ENCODE results near the gene TIMM44.
"Not testable (repeated sequence)": the region's sequence is repeated elsewhere in the genome, so short reads cannot be mapped to it uniquely, and the experiment has no call there.

Gene TIMM44

DNA sequence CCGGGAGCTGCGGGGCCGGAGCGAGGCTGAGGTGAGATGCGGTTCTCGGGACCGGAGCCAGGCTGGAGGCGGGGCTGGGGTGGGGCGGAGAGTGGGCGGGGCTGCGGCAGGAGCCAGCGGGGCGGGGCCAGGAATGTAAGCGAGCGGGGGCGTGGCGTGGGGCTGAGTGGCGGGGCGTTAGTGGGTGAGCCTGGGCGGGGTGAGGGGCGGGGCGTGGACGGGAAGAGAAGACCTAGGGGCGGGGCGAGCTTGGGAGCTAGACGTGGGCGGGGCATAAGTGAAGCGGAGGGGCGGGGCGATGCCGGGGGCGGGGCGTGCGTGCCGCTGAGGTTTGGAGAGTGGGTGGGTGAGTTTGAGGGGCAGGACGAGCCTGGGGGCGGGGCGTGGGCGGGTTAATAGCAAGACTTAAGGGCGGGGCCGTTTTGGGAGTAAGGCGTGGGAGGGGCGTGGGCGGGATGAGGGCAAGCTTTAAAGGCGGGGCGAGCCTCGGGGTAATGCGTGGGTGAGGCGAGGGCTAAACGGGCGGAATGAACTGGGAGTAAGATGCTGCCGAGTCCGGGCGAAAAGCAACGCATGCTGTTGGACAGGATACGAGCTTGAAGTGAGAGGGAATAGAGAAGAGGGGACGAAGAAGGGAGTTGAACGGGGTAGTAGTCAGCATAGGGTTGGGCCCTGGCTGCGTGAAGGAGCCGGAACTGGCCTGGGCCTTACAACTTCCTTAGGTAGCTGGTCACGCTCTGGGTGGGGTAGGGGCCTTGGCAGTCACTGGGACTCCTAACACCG, 22.8 kb downstream of the TIMM44 start:
- Histone ChIP-seq H3K36me3 (ENCODE audit: control insufficient read depth, insufficient read depth, low read length) (peaks cover 8% of the 10 kb centered on the region), H3K9me3 (ENCODE audit: control insufficient read depth, low read length) (no peaks in the 10 kb centered on the region), H3K27ac (ENCODE audit: insufficient read depth, low read depth, low read length, poor library complexity, severe bottlenecking) (peak overlapping the region; percentile 63), H3K27me3 (ENCODE audit: control insufficient read depth, insufficient read depth, low read length, poor library complexity, severe bottlenecking) (peaks cover 42% of the 10 kb centered on the region), H3K4me3 (ENCODE audit: insufficient read depth, low read depth, low read length) (peak overlapping the region; percentile 59), H3K4me1 (ENCODE audit: control insufficient read depth, insufficient read depth, low read length) (peaks cover 31% of the 10 kb centered on the region)
- WGBS, 2 experiments, result 7 to 8% methylated on average over 62 of the region's 62 CpGs

DNA sequence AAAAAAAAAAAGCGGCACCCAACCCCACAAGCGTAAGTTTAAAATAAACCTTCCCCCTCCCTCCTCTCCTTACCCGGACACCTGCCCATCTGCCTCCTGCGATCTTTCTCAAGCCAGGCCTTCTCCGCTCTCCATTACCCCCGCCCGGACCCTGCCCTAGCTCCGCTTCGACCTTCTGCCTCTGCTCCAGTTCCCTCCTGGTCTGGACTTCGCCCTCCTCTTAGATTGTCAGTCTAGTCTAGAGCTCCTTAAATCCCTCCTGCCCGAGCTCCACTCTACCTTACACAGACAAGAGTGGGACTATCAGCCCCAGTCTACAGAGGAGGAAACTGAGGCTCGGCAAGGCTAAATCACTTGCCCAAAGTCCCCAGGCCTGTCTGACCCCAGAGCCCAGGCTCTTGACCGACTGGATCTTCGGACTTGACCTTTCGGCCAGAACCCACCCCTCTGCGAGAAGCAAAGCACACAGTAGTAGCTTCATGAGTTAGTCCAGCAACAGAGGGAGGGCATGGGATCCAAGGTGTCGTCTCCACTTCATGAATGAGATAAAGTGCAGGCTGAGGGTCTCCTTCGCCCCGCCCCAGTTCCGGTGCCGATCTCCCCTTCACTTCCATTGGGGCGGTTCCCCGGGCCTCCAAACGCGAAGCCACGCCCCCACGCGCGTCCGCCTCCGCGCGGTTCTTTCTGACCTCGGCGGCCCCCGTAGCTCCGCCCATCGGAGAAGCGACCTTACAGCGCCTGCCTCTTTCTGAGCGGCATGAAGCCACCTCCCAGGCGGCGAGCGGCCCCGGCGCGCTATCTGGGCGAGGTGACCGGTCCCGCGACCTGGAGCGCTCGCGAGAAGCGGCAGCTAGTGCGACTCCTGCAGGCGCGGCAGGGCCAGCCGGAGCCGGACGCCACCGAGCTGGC, 23.6 kb downstream of the TIMM44 start, which contains the start of gene SNAPC2:
SNAPC2 (plus strand) TSS at position 729 of the 909 bp plus-strand sequence; CDS start at position 758, 29 bp downstream.
- H3K9me3 ChIP-seq (ENCODE audit: control insufficient read depth, low read length), result no peaks in the 10 kb centered on the region
- H3K27me3 ChIP-seq (ENCODE audit: control insufficient read depth, insufficient read depth, low read length, poor library complexity, severe bottlenecking), result peaks cover 50% of the 10 kb centered on the region
- peak within 1 kb of the TSS; percentile 63 for H3K27ac ChIP-seq (ENCODE audit: insufficient read depth, low read depth, low read length, poor library complexity, severe bottlenecking)
- WGBS, 2 experiments, result 19% methylated on average over 62 of the region's 62 CpGs
- H3K36me3 ChIP-seq (ENCODE audit: control insufficient read depth, insufficient read depth, low read length), result peaks cover 8% of the 10 kb centered on the region
- peak within 1 kb of the TSS; percentile 59 for H3K4me3 ChIP-seq (ENCODE audit: insufficient read depth, low read depth, low read length)
- peaks cover 31% of the 10 kb centered on the region for H3K4me1 ChIP-seq (ENCODE audit: control insufficient read depth, insufficient read depth, low read length)

DNA sequence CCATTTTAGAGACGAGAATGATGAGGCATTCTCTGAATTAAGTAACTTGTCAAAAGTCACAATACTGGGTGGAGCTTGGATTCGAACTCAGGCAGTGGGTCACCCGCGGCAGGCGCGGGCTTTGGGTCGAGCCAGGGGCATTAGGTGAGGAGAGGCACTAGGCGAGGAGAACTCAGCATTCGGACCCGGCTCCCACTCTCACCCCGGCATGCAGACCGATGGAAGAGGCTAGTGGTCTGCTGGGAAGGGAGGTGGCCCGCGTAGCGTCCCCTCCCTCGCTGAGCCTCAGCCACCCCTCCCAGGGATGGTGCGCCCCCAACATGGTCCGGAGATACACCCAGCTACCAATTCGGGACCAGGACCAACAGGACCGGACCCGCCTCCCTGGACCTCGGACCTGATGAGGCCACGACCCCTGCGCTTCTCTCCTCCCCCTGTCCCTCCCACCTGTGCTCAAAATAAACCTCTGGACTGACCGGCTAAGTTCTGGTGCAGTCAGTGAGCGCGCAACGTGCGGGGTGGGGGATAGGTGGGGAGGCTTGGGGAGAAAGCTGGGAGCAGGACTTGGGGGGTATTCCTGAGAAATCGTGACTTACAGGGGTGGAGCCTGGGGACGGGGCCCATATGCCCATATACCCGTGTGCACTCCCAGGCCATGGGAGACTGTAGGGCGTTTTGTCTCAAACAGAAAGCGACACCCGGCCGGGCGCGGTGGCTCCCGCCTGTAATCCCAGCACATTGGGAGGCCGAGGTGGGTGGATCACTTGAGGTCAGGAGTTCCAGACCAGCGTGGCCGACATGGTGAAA, 24.6 kb downstream of the TIMM44 start:
- Histone ChIP-seq H3K27me3 (ENCODE audit: control insufficient read depth, insufficient read depth, low read length, poor library complexity, severe bottlenecking) (peaks cover 60% of the 10 kb centered on the region), H3K36me3 (ENCODE audit: control insufficient read depth, insufficient read depth, low read length) (peaks cover 8% of the 10 kb centered on the region), H3K27ac (ENCODE audit: insufficient read depth, low read depth, low read length, poor library complexity, severe bottlenecking) (no peak overlapping the region), H3K4me1 (ENCODE audit: control insufficient read depth, insufficient read depth, low read length) (peaks cover 31% of the 10 kb centered on the region), H3K4me3 (ENCODE audit: insufficient read depth, low read depth, low read length) (no peak overlapping the region), H3K9me3 (ENCODE audit: control insufficient read depth, low read length) (no peaks in the 10 kb centered on the region)
- WGBS, 2 experiments, result 91% methylated on average over 42 of the region's 42 CpGs

DNA sequence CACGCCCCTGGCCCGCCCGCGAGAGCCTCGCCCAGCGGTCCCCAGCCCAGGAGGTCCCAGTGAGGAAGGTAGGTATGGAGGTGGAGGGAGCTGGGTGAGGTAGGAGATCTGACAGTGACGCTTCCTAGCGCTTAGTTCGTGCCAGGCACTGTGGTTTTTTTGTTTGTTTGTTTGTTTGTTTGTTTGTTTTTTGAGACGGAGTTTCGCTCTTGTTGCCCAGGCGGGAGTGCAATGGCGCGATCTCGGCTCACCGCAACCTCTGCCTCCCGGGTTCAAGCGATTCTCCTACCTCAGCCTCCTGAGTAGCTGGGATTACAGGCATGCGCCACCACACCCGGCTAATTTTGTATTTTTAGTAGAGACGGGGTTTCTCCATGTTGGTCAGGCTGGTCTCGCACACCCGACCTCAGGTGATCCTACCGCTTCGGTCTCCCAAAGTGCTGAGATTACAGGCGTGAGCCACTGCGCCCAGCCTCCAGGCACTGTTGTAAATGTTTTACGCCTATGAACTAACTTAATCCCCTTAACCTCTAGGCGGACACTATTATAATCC, 25.3 kb downstream of the TIMM44 start:
- Histone ChIP-seq H3K4me3 (ENCODE audit: insufficient read depth, low read depth, low read length) (peak overlapping the region; percentile 36), H3K27me3 (ENCODE audit: control insufficient read depth, insufficient read depth, low read length, poor library complexity, severe bottlenecking) (peaks cover 60% of the 10 kb centered on the region), H3K4me1 (ENCODE audit: control insufficient read depth, insufficient read depth, low read length) (peaks cover 31% of the 10 kb centered on the region)
- H3K27ac ChIP-seq (ENCODE audit: insufficient read depth, low read depth, low read length, poor library complexity, severe bottlenecking); H3K36me3 ChIP-seq (ENCODE audit: control insufficient read depth, insufficient read depth, low read length); H3K9me3 ChIP-seq (ENCODE audit: control insufficient read depth, low read length): not testable (repeated sequence)
- WGBS, 2 experiments, result 43 to 45% methylated on average over 28 to 29 of the region's 29 CpGs

DNA sequence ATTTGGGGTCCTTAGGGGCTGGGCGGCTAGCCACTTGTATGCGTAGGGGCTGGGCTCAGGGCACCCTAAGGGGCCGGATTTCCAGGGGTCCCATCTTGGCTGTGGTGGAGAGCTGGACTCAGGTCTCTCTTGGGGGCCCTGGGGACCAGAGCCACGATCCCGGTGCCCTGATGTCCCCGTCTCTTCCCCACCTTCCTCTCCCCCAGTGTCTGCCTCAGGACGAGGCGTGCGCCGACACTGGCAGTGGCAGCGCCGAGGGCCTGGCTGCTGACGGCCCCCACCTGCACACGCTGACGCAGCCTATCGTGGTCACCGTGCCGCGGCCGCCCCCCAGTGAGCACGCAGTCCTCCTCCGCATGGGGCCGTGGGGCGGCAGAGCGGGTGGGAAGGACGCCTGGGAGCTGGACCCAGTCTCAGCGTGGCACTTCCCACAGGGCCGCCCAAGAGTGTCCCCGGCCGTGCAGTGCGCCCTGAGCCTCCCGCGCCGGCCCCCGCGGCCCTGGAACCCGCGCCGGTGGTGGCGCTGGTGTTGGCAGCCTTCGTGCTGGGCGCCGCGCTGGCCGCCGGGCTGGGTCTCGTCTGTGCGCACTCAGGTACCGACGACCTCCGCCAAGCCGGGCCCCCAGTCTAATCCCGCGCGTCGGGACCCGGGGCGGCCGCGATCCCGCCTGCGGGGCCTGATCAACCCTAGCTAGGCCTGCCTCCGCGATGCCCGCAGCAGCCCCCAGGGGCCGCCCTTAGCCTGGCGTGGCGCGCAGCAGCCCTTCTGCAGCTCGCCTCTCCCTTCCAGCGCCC, 26.0 kb downstream of the TIMM44 start:
- 2 to 3% methylated on average over 71 of the region's 71 CpGs for WGBS, 2 experiments
- Histone ChIP-seq H3K27me3 (ENCODE audit: control insufficient read depth, insufficient read depth, low read length, poor library complexity, severe bottlenecking) (peaks cover 60% of the 10 kb centered on the region), H3K9me3 (ENCODE audit: control insufficient read depth, low read length) (no peaks in the 10 kb centered on the region), H3K27ac (ENCODE audit: insufficient read depth, low read depth, low read length, poor library complexity, severe bottlenecking) (no peak overlapping the region), H3K4me3 (ENCODE audit: insufficient read depth, low read depth, low read length) (peak overlapping the region; percentile 36), H3K4me1 (ENCODE audit: control insufficient read depth, insufficient read depth, low read length) (peaks cover 31% of the 10 kb centered on the region), H3K36me3 (ENCODE audit: control insufficient read depth, insufficient read depth, low read length) (peaks cover 3% of the 10 kb centered on the region)

DNA sequence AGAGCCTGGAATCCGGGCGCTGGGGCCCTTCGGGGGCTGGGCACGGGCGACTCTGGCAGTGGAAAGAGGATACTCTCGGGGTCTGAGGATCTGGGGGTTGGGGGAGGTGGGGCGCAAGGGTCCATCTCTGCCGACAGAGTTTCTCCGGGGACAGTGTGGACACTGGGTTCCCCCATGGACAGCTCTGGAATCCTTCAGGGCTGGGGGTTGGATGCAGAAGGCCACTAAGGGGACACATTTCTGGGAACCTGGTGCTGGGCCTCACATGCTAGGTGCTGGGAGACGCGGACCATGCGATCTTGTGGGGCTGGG, 26.6 kb downstream of the TIMM44 start:
- H3K36me3 ChIP-seq (ENCODE audit: control insufficient read depth, insufficient read depth, low read length), result no peaks in the 10 kb centered on the region
- peak overlapping the region; percentile 36 for H3K4me3 ChIP-seq (ENCODE audit: insufficient read depth, low read depth, low read length)
- peaks cover 31% of the 10 kb centered on the region for H3K4me1 ChIP-seq (ENCODE audit: control insufficient read depth, insufficient read depth, low read length)
- H3K27ac ChIP-seq (ENCODE audit: insufficient read depth, low read depth, low read length, poor library complexity, severe bottlenecking), result no peak overlapping the region
- peaks cover 60% of the 10 kb centered on the region for H3K27me3 ChIP-seq (ENCODE audit: control insufficient read depth, insufficient read depth, low read length, poor library complexity, severe bottlenecking)
- H3K9me3 ChIP-seq (ENCODE audit: control insufficient read depth, low read length), result no peaks in the 10 kb centered on the region
- 4 to 6% methylated on average over 12 of the region's 12 CpGs for WGBS, 2 experiments

DNA sequence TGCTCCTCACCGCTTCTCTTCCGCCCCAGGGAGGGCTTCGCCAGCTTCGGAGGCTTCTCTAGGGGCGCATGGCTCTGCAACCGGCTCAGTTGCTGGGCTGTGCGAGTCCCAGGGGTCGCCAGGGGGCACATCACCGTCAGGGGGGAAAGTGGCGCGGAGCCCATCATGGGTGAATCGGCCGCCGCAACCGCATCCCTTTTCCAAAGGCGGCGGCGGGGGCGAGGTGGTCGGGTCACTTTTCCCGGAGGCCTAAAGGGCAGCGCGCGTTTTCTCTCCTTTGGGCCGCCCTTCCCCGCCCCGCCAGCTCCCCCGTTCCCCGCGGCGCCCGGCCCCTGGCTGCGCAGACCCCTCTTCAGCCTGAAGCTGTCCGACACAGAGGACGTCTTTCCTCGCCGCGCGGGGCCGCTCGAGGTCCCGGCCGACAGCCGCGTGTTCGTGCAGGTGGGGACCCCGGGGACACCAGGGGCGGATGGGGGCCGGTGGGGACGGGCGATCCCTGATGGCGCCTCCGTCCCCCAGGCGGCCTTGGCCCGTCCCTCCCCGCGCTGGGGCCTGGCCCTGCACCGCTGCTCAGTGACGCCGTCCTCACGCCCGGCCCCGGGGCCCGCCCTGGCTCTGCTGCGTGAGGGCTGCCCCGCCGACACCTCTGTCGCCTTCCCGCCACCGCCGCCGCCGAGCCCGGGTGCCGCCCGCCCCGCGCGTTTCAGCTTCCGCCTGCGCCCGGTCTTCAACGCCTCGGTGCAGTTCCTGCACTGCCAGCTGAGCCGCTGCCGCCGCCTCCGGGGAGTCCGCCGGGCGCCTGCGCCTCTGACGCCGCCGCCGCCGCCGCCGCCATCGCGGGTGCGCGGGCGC, 27.1 kb downstream of the TIMM44 start:
- no peak overlapping the region for H3K27ac ChIP-seq (ENCODE audit: insufficient read depth, low read depth, low read length, poor library complexity, severe bottlenecking)
- H3K27me3 ChIP-seq (ENCODE audit: control insufficient read depth, insufficient read depth, low read length, poor library complexity, severe bottlenecking), result peaks cover 60% of the 10 kb centered on the region
- no peaks in the 10 kb centered on the region for H3K36me3 ChIP-seq (ENCODE audit: control insufficient read depth, insufficient read depth, low read length)
- H3K4me1 ChIP-seq (ENCODE audit: control insufficient read depth, insufficient read depth, low read length), result peaks cover 27% of the 10 kb centered on the region
- peak overlapping the region; percentile 36 for H3K4me3 ChIP-seq (ENCODE audit: insufficient read depth, low read depth, low read length)
- 1 to 2% methylated on average over 104 of the region's 104 CpGs for WGBS, 2 experiments
- H3K9me3 ChIP-seq (ENCODE audit: control insufficient read depth, low read length), result no peaks in the 10 kb centered on the region

DNA sequence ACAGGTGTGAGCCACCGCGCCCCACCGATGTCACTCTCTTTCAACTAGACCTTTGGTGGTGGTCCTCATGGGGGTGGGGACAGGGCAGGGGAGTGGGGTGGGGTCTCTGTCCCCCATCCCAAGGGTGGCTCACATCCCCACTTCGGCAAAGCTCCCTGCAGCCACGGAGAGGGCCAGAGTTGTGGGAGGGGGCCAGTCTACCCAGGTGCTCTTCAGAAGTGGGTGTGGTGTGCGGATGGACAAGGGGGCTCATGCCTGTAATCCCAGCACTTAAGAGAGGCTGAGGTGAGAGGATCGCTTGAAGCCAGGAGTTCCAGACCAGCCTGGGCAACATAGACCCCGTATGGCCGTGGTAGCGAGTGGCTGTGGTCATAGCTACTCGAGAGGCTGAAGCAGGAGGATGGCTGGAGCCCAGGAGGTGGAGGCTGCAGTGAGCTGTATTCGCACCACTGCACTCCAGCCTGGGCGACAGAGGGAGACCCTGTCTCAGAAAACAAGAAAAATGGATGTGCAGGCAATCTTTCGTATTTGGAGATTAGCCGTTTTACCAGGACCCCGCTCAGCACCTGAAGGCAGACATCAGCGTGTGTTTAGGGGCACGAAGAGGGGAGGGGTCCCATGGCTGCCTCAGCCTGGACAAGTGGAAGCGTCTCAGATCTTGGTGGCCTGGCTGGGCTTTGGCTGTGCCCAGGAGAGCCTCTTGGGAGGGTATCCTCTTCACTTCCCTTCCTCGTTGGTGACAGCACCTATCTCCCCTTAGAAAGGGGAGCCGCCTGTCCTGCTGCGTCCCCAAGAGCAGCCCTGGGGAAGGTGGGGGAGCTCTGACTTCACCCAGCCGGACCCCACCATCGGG, 28.0 kb downstream of the TIMM44 start:
- Histone ChIP-seq H3K4me3 (ENCODE audit: insufficient read depth, low read depth, low read length) (no peak overlapping the region), H3K36me3 (ENCODE audit: control insufficient read depth, insufficient read depth, low read length) (peaks cover 5% of the 10 kb centered on the region), H3K27me3 (ENCODE audit: control insufficient read depth, insufficient read depth, low read length, poor library complexity, severe bottlenecking) (peaks cover 60% of the 10 kb centered on the region), H3K9me3 (ENCODE audit: control insufficient read depth, low read length) (no peaks in the 10 kb centered on the region), H3K27ac (ENCODE audit: insufficient read depth, low read depth, low read length, poor library complexity, severe bottlenecking) (no peak overlapping the region), H3K4me1 (ENCODE audit: control insufficient read depth, insufficient read depth, low read length) (peaks cover 22% of the 10 kb centered on the region)
- WGBS, 2 experiments, result 68% methylated on average over 24 of the region's 24 CpGs
